K562 (cell line): ENCODE measurements around the gene SDK1. TPM values are rescaled to one million over a fixed set of nuclear protein-coding genes. Genes with fewer than 3 reads are reported as not detected.

ENCODE experiments used
- ATAC-seq: fragments of 200-7000 bp; cut with Tn5 transposase; 3 replicates; pipeline ENCODE4 v1.9.1; 2020; ENCODE audit warnings: moderate library complexity
- BruUV-seq: library from RNA; stranded (reverse); fragments of 400-500 nt; replicated peaks from 2 replicates; lab custom pipeline; 2021; lab: Mats Ljungman, UMichigan
- CTCF ChIA-PET: fragments of 300-600 bp; formaldehyde crosslinking; extraction: SDS; loops from one replicate; lab custom pipeline; 2021; ENCODE audit warnings: low intra/inter-chr PET ratio; lab: Yijun Ruan, JAX
- POLR2A ChIA-PET: fragments of 300-600, 350-650 bp; sonication (Branson Sonifier 250); formaldehyde crosslinking; extraction: SDS; loops from one replicate; lab custom pipeline; 2021; ENCODE audit warnings: antibody characterized with exemption, inconsistent platforms; lab: Yijun Ruan, JAX
- DNase-seq, 4 experiments: peaks; one replicate each; pipeline versions ENCODE4 v3.0.0 to v3.0.0-alpha.2; 2011 to 2018; ENCODE audit warnings: low spot score in 3 of 4, mixed read lengths in 3 of 4; ENCODE audit errors: extremely low read depth in 1 of 4
- FAIRE-seq: peaks from 2 replicates; lab custom pipeline; 2011; peaks lifted over from hg19 to GRCh38; lab: Jason Lieb, UNC
- H2AFZ ChIP-seq: 2 replicates; pipeline ENCODE4 v1.6.0; 2011; ENCODE audit warnings: low read depth, low read length, control low read depth, inconsistent platforms
- H3K27ac ChIP-seq: fragments of 200-600 bp; 3 replicates; pipeline ENCODE4 v1.8.0; 2011; ENCODE audit warnings: low read depth, mild to moderate bottlenecking, control low read depth, inconsistent platforms, low read length, moderate library complexity, mixed read lengths; ENCODE audit errors: extremely low read depth
- H3K27me3 ChIP-seq, 2 experiments: fragments of 300-600 bp in 1 of 2; 2 replicates in 1 of 2; 3 replicates in 1 of 2; pipeline versions ENCODE4 v1.6.0 to v1.8.0; 2011; ENCODE audit warnings: inconsistent platforms in 2 of 2, low read length in 2 of 2, mild to moderate bottlenecking in 1 of 2, mixed read lengths in 1 of 2, moderate library complexity in 1 of 2; ENCODE audit not compliant: control insufficient read depth in 2 of 2, insufficient read depth in 2 of 2
- H3K36me3 ChIP-seq: fragments of 300-600 bp; 3 replicates; pipeline ENCODE4 v1.8.0; 2011; ENCODE audit warnings: mild to moderate bottlenecking, low read length, inconsistent platforms; ENCODE audit not compliant: control insufficient read depth, insufficient read depth
- H3K4me1 ChIP-seq, 2 experiments: fragments of 200-600 bp in 1 of 2; replicated peaks in 1 of 2; 2 replicates in 1 of 2; 3 replicates in 1 of 2; pipeline versions ENCODE4 v1.5.1 to v1.8.0; 2011; ENCODE audit warnings: inconsistent platforms in 2 of 2, low read length in 2 of 2, mild to moderate bottlenecking in 1 of 2, mixed read lengths in 1 of 2, moderate library complexity in 1 of 2; ENCODE audit not compliant: control insufficient read depth in 2 of 2, insufficient read depth in 2 of 2
- H3K4me2 ChIP-seq: 2 replicates; pipeline ENCODE4 v1.6.1; 2011; ENCODE audit warnings: low read length, control low read depth, inconsistent platforms, mixed read lengths; ENCODE audit not compliant: insufficient read depth
- H3K4me3 ChIP-seq: fragments of 200-600 bp; sonication (generic), shearing (Covaris generic); 2 replicates; pipeline ENCODE4 v1.5.1; 2016; ENCODE audit warnings: control low read depth, inconsistent platforms
- H3K79me2 ChIP-seq: fragments of 200-600 bp; 3 replicates; pipeline ENCODE4 v1.8.0; 2011; ENCODE audit warnings: low read length, inconsistent platforms; ENCODE audit not compliant: control insufficient read depth, insufficient read depth
- H3K9ac ChIP-seq, 2 experiments: 2 replicates each; pipeline versions ENCODE4 v1.6.0 to v1.6.1; 2011; ENCODE audit warnings: low read depth in 2 of 2, low read length in 2 of 2, control low read depth in 1 of 2, inconsistent platforms in 1 of 2, mild to moderate bottlenecking in 1 of 2, mixed read lengths in 1 of 2; ENCODE audit not compliant: insufficient read depth in 1 of 2
- H3K9me1 ChIP-seq: one replicate; pipeline ENCODE4 v1.6.0; 2011; ENCODE audit warnings: inconsistent platforms, mild to moderate bottlenecking, low read length, moderate library complexity; ENCODE audit not compliant: control insufficient read depth, insufficient read depth
- H3K9me3 ChIP-seq: replicated peaks from 2 replicates; pipeline ENCODE4 v1.5.1; 2011; ENCODE audit warnings: low read depth, low read length, inconsistent platforms; ENCODE audit not compliant: control insufficient read depth, insufficient read depth
- H4K20me1 ChIP-seq: replicated peaks from 2 replicates; pipeline ENCODE4 v1.6.1; 2011; ENCODE audit warnings: low read length, inconsistent platforms, mixed read lengths; ENCODE audit not compliant: control insufficient read depth, insufficient read depth
- CBFA2T2 ChIP-seq: fragments of 450-650 bp; conservative IDR thresholded peaks from 2 replicates; pipeline ENCODE4 v1.6.1; 2017; ENCODE audit warnings: mild to moderate bottlenecking
- GABPB1 ChIP-seq: sonication (generic); formaldehyde crosslinking; IDR thresholded peaks from 2 replicates; pipeline ENCODE4 v1.8.0; 2022; ENCODE audit warnings: mild to moderate bottlenecking, missing genetic modification reagents
- HMGN3 ChIP-seq: IDR thresholded peaks from 2 replicates; pipeline ENCODE4 v1.6.1; 2011; ENCODE audit warnings: borderline replicate concordance, low read depth, mild to moderate bottlenecking, mixed read lengths, low read length; ENCODE audit not compliant: insufficient read length; ENCODE audit errors: extremely low read depth
- LEF1 ChIP-seq: fragments of 450-650 bp; IDR thresholded peaks from 2 replicates; pipeline ENCODE4 v1.6.1; 2016; ENCODE audit warnings: mild to moderate bottlenecking
- MTF1 ChIP-seq: fragments of 250-450 bp; sonication (Bioruptor Pico); IDR thresholded peaks from 2 replicates; pipeline ENCODE4 v1.9.0; 2021; ENCODE audit warnings: moderate library complexity, mild to moderate bottlenecking, inconsistent platforms, borderline replicate concordance
- RBM22 ChIP-seq: fragments of 200-400 bp; formaldehyde crosslinking; IDR thresholded peaks from 2 replicates; pipeline ENCODE4 v1.6.1; 2018; ENCODE audit warnings: low read length, low read depth; ENCODE audit not compliant: poor library complexity, severe bottlenecking
- SIN3A ChIP-seq, 2 experiments: fragments of 150-350 bp in 1 of 2; IDR thresholded peaks; 2 replicates each; pipeline ENCODE4 v1.6.1; 2011 to 2016; ENCODE audit warnings: borderline replicate concordance in 2 of 2, low read depth in 2 of 2, low read length in 2 of 2, mild to moderate bottlenecking in 2 of 2, moderate library complexity in 2 of 2; ENCODE audit not compliant: control insufficient read depth in 1 of 2
- SLC30A9 ChIP-seq: fragments of 250-450 bp; sonication (Bioruptor Pico); IDR thresholded peaks from 2 replicates; pipeline ENCODE4 v1.8.0; 2022; ENCODE audit warnings: mild to moderate bottlenecking, moderate library complexity
- TAL1 ChIP-seq: fragments of 450-650 bp; IDR thresholded peaks from 2 replicates; pipeline ENCODE4 v1.6.1; 2016; ENCODE audit warnings: mild to moderate bottlenecking
- TRIM28 ChIP-seq: fragments of 450-650 bp; IDR thresholded peaks from 2 replicates; pipeline ENCODE4 v1.6.1; 2017
- ZNF124 ChIP-seq: sonication (generic); formaldehyde crosslinking; IDR thresholded peaks from 2 replicates; pipeline ENCODE4 v1.8.1; 2022; ENCODE audit warnings: missing genetic modification reagents
- WGBS: fragments of 100-300 bp; shearing (Covaris generic); methylation state at CpG from one replicate; pipeline ENCODE4 v1.1.6; 2016; ENCODE audit warnings: low coverage, mixed read lengths; ENCODE audit not compliant: insufficient coverage; ENCODE audit errors: missing lambda C conversion rate; 5-methylcytosine and 5-hydroxymethylcytosine counted together
- in situ Hi-C: fragments of 300-500 bp; cut with MboI; formaldehyde crosslinking; loops from 4 replicates; pipeline ENCODE4 v1.15.0; 2018; ENCODE audit warnings: inconsistent platforms, mixed read lengths
- intact Hi-C: fragments of 100-400 bp; cut with micrococcal nuclease; formaldehyde crosslinking; loops from 2 replicates; pipeline ENCODE4 v1.14.2; 2022
- polyA plus RNA-seq, 8 experiments: library from polyadenylated mRNA; depleted of rRNA in 4 of 8; stranded (reverse) in 5 of 8; unstranded in 3 of 8; fragments of >200 nt; fragmentation: Nextera tagmentation in 2 of 8; fragmentation: Illumina TruSeq in 1 of 8; extraction: Ambion mirVana in 2 of 8; extraction: Trizol in 1 of 8; gene quantifications; 2 replicates each; pipeline versions ENCODE4 v1.2.1 to v1.2.3, GENCODE V29; 2011 to 2014; ENCODE audit warnings: inconsistent platforms in 1 of 8, missing spikeins in 1 of 8
- total RNA-seq, 7 experiments: library from RNA; depleted of rRNA in 6 of 7; stranded (reverse); fragments of >200 nt in 6 of 7; fragmentation: Illumina TruSeq in 2 of 7; extraction: Trizol in 2 of 7; gene quantifications; 2 replicates each; pipeline versions ENCODE4 v1.2.1 to v1.2.3, GENCODE V29; 2011 to 2021; ENCODE audit warnings: low replicate concordance in 1 of 7
- TF ChIP-seq, protein P1 (sequence below): fragments of 250-450 bp; sonication (Bioruptor Pico); IDR thresholded peaks from 2 replicates; pipeline ENCODE4 v1.4.0; 2020
- TF ChIP-seq, protein P2 (sequence below): IDR thresholded peaks from 3 replicates; pipeline ENCODE4 v1.6.1; 2011; ENCODE audit warnings: borderline replicate concordance, mild to moderate bottlenecking, moderate library complexity; ENCODE audit not compliant: insufficient read length; ENCODE audit errors: extremely low read depth

SDK1 gene
- total and polyA plus RNA-seq, 9 of the 15 experiments (the other 6 are each of a cell fraction or from before 2014, with no cell fraction given), result 0.16 TPM; not detected in 8

DNA sequence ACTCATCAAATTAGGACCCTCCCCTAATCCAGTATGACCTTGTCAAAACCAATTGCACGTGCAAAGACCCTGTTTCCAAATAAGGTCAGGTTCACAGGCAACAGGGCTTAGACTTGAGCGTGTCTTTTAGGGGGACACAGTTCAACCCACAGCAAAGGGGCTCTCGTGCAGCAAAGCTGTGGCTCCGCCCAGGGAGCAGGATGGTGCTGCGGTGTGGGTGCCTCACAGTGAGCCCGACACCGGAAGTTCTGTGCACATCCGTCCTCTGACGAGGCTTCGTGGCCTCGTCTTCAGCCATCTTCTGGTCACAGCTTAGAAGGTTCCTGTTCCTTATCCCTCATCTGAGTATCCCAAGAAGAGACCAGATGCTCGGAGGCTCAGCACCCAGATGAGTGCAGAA, 871.8 kb downstream of the SDK1 start:
- Histone ChIP-seq H3K79me2 (no peaks in the 10 kb centered on the region), H3K9me1 (no peaks in the 10 kb centered on the region), H3K4me2 (no peak overlapping the region), H4K20me1 (no peaks in the 10 kb centered on the region; the same call in 1 of the 2 replicates), H3K27me3 (peaks cover 20 to 87% of the 10 kb centered on the region in 2 experiments; a peak in 4 of 5 replicates), H2AFZ (no peak overlapping the region), H3K4me3 (no peak overlapping the region), H3K9ac (no peak overlapping the region), H3K4me1 (no peaks in the 10 kb centered on the region), H3K36me3 (no peaks in the 10 kb centered on the region), H3K27ac (no peak overlapping the region), H3K9me3 (no peaks in the 10 kb centered on the region)
- POLR2A ChIA-PET, result interaction anchor here (1.0 kb wide), 1 partner anchor 18 kb away, joined by 3 read pairs; no protein-coding TSS in a partner anchor
- no peak for DNase-seq
- CTCF ChIA-PET, result no interaction called here
- in situ Hi-C loops, result no loop called here
- no peak for FAIRE-seq
- 1% methylated on average over 12 of the region's 12 CpGs for WGBS
- no peak for ATAC-seq
- BruUV-seq, result no TSS peak
- intact Hi-C loops, result no loop called here
- TF ChIP-seq HMGN3 (no peak), SIN3A (IDR thresholded peaks at IDR 0.05; ENCODE audit: borderline replicate concordance in 2 of 2, control insufficient read depth in 1 of 2, low read depth in 2 of 2, low read length in 2 of 2) (no peak), TRIM28 (no peak), TAL1 (no peak), RBM22 (no peak), ZNF124 (CRISPR knock-in tag) (no peak), CBFA2T2 (no peak), MTF1 (CRISPR knock-in tag) (no peak), GABPB1 (CRISPR knock-in tag) (no peak), SLC30A9 (CRISPR knock-in tag) (no peak), LEF1 (no peak)
- TF ChIP-seq, protein P1, sequence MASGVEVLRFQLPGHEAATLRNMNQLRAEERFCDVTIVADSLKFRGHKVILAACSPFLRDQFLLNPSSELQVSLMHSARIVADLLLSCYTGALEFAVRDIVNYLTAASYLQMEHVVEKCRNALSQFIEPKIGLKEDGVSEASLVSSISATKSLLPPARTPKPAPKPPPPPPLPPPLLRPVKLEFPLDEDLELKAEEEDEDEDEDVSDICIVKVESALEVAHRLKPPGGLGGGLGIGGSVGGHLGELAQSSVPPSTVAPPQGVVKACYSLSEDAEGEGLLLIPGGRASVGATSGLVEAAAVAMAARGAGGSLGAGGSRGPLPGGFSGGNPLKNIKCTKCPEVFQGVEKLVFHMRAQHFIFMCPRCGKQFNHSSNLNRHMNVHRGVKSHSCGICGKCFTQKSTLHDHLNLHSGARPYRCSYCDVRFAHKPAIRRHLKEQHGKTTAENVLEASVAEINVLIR (CRISPR knock-in tag), result no peak
- TF ChIP-seq, protein P2, sequence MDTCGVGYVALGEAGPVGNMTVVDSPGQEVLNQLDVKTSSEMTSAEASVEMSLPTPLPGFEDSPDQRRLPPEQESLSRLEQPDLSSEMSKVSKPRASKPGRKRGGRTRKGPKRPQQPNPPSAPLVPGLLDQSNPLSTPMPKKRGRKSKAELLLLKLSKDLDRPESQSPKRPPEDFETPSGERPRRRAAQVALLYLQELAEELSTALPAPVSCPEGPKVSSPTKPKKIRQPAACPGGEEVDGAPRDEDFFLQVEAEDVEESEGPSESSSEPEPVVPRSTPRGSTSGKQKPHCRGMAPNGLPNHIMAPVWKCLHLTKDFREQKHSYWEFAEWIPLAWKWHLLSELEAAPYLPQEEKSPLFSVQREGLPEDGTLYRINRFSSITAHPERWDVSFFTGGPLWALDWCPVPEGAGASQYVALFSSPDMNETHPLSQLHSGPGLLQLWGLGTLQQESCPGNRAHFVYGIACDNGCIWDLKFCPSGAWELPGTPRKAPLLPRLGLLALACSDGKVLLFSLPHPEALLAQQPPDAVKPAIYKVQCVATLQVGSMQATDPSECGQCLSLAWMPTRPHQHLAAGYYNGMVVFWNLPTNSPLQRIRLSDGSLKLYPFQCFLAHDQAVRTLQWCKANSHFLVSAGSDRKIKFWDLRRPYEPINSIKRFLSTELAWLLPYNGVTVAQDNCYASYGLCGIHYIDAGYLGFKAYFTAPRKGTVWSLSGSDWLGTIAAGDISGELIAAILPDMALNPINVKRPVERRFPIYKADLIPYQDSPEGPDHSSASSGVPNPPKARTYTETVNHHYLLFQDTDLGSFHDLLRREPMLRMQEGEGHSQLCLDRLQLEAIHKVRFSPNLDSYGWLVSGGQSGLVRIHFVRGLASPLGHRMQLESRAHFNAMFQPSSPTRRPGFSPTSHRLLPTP, result no peak
